ENCODE data around the gene PLEKHN1.

Gene PLEKHN1

DNA sequence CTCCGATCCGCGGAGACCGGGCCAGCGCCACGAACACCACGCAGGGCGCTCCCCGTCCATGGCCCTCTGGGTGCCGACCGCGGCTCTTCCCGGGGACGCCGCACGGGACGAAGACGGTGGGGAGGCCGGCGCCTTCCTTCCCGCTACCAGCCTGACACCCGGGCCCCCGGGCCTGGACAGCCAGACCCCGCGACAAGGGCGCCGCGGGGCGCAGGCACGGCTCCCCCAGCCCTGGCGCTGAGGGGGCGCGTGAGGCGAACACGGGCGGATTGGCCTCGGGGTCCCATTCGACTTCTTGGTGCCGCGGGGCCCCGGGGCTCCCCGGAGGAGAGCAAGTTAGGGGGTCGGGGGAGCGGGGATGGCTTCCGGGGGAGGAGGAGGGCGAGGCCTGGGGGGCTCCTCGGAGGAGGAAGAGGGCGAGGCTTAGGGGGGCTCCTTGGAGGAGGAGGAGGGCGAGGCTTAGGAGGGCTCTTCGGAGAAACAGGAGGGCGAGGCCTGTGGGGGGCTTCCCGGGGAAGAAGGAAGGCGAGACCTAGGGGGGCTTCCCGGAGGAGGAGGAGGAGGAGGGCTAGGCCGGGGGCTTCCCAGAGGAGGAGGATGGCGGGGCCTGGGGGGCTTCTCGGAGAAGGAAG is 6.4 kb upstream of the PLEKHN1 start:
- no peaks in the 10 kb centered on the region; the same call in 1 of the 2 replicates for H3K36me3 ChIP-seq (ENCODE audit: low read length)
- H3K9me2 ChIP-seq (replicated peaks; ENCODE audit: insufficient read depth, low read length), result no peaks in the 10 kb centered on the region
- H3K27me3 ChIP-seq (ENCODE audit: low read length), result no peaks in the 10 kb centered on the region
- TF ChIP-seq EZH2phosphoT487 (conservative IDR thresholded peaks at IDR 0.05; ENCODE audit: low read length), result no peak
- TF ChIP-seq, protein P1, sequence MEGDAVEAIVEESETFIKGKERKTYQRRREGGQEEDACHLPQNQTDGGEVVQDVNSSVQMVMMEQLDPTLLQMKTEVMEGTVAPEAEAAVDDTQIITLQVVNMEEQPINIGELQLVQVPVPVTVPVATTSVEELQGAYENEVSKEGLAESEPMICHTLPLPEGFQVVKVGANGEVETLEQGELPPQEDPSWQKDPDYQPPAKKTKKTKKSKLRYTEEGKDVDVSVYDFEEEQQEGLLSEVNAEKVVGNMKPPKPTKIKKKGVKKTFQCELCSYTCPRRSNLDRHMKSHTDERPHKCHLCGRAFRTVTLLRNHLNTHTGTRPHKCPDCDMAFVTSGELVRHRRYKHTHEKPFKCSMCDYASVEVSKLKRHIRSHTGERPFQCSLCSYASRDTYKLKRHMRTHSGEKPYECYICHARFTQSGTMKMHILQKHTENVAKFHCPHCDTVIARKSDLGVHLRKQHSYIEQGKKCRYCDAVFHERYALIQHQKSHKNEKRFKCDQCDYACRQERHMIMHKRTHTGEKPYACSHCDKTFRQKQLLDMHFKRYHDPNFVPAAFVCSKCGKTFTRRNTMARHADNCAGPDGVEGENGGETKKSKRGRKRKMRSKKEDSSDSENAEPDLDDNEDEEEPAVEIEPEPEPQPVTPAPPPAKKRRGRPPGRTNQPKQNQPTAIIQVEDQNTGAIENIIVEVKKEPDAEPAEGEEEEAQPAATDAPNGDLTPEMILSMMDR (IDR thresholded peaks at IDR 0.05; ENCODE audit: insufficient read depth, low read length, poor library complexity, severe bottlenecking), result no peak
- H3K27ac ChIP-seq (ENCODE audit: low read depth, low read length), result no peak overlapping the region
- no peaks in the 10 kb centered on the region for H3F3A ChIP-seq (ENCODE audit: insufficient read depth)
- H3K4me2 ChIP-seq (ENCODE audit: low read depth, low read length, poor library complexity, severe bottlenecking), result peak overlapping the region; percentile 75
- peaks cover 18% of the 10 kb centered on the region for H3K79me2 ChIP-seq (ENCODE audit: insufficient read depth, low read length)
- no peaks in the 10 kb centered on the region for H4K20me1 ChIP-seq (ENCODE audit: low read depth, low read length)
- peak overlapping the region; percentile 64 for H3K9ac ChIP-seq (ENCODE audit: low read length)
- peak overlapping the region; percentile 99 for H2AFZ ChIP-seq (ENCODE audit: low read depth, low read length, severe bottlenecking)
- no peaks in the 10 kb centered on the region for H3K9me3 ChIP-seq (ENCODE audit: insufficient read depth, low read length)
- peak overlapping the region; percentile 66 for H3K4me3 ChIP-seq (ENCODE audit: insufficient read depth, low read length, poor library complexity, severe bottlenecking)

DNA sequence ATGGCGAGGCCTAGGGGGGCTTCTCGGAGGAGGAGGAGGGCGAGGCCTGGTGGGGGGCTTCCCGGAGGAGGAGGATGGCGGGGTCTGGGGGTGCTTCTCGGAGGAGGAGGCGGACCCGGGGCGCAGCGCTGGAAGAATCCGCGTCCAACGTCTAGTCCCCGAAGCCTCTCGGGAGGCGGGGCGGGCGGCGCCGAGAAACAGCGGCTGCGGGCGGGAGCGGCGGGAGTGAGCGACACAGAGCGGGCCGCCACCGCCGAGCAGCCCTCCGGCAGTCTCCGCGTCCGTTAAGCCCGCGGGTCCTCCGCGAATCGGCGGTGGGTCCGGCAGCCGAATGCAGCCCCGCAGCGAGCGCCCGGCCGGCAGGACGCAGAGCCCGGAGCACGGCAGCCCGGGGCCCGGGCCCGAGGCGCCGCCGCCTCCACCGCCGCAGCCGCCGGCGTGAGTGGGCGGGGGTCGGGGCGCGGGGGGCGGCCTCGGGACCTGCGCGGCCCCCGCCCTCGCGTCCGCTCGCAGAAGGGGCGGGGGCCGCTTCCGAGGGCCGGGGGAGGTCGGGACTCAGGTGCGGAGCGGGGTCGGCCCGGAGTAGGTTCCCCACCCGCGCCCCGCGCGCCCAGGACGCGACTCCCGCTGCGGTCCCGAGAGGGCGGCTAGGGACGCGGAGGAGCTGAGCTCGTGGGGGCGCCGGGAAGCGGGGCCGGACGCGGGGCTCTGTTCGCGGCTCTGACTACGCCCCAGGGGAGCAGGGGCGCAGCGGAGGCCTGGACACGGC is 5.7 kb upstream of the PLEKHN1 start, which contains the start of gene KLHL17:
Gene KLHL17, plus strand, starts transcription at position 222 of the 769 bp plus-strand sequence. Its CDS starts 110 bp downstream, at position 332.
- H2AFZ ChIP-seq (ENCODE audit: low read depth, low read length, severe bottlenecking), result peak within 1 kb of the TSS; percentile 99
- no peaks in the 10 kb centered on the region for H3K36me3 ChIP-seq (ENCODE audit: low read length)
- TF ChIP-seq, protein P1 (IDR thresholded peaks at IDR 0.05; ENCODE audit: insufficient read depth, low read length, poor library complexity, severe bottlenecking), result no peak
- TF ChIP-seq EZH2phosphoT487 (conservative IDR thresholded peaks at IDR 0.05; ENCODE audit: low read length), result no peak
- no peaks in the 10 kb centered on the region for H3K9me2 ChIP-seq (replicated peaks; ENCODE audit: insufficient read depth, low read length)
- no peaks in the 10 kb centered on the region for H3K9me3 ChIP-seq (ENCODE audit: insufficient read depth, low read length)
- no peak within 1 kb of the TSS for H3K27ac ChIP-seq (ENCODE audit: low read depth, low read length)
- no peaks in the 10 kb centered on the region for H4K20me1 ChIP-seq (ENCODE audit: low read depth, low read length)
- peaks cover 18% of the 10 kb centered on the region for H3K79me2 ChIP-seq (ENCODE audit: insufficient read depth, low read length)
- peak within 1 kb of the TSS; percentile 66 for H3K4me3 ChIP-seq (ENCODE audit: insufficient read depth, low read length, poor library complexity, severe bottlenecking)
- no peaks in the 10 kb centered on the region for H3K27me3 ChIP-seq (ENCODE audit: low read length)
- H3K9ac ChIP-seq (ENCODE audit: low read length), result peak within 1 kb of the TSS; percentile 64
- H3F3A ChIP-seq (ENCODE audit: insufficient read depth), result no peaks in the 10 kb centered on the region
- H3K4me2 ChIP-seq (ENCODE audit: low read depth, low read length, poor library complexity, severe bottlenecking), result peak within 1 kb of the TSS; percentile 75

DNA sequence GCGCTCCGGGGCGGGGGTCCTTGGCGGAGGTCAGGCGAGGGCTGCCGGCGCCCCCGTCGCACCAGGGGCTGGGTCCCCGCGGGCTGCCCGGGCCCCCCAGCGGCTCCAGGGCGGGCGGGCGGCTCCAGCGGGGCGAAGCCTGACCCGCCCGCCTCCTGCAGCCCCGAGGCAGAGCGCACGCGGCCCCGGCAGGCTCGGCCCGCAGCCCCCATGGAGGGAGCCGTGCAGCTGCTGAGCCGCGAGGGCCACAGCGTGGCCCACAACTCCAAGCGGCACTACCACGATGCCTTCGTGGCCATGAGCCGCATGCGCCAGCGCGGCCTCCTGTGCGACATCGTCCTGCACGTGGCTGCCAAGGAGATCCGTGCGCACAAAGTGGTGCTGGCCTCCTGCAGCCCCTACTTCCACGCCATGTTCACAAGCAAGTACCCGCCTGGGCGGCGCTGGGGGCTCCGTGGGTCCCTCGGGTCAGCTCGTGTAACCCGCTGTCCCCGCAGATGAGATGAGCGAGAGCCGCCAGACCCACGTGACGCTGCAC is 5.1 kb upstream of the PLEKHN1 start:
- peaks cover 18% of the 10 kb centered on the region for H3K79me2 ChIP-seq (ENCODE audit: insufficient read depth, low read length)
- H3K9me2 ChIP-seq (replicated peaks; ENCODE audit: insufficient read depth, low read length), result no peaks in the 10 kb centered on the region
- H3F3A ChIP-seq (ENCODE audit: insufficient read depth), result no peaks in the 10 kb centered on the region
- H3K9me3 ChIP-seq (ENCODE audit: insufficient read depth, low read length), result no peaks in the 10 kb centered on the region
- peak overlapping the region; percentile 64 for H3K9ac ChIP-seq (ENCODE audit: low read length)
- H3K4me2 ChIP-seq (ENCODE audit: low read depth, low read length, poor library complexity, severe bottlenecking), result peak overlapping the region; percentile 75
- H2AFZ ChIP-seq (ENCODE audit: low read depth, low read length, severe bottlenecking), result no peak overlapping the region
- peak overlapping the region; percentile 66 for H3K4me3 ChIP-seq (ENCODE audit: insufficient read depth, low read length, poor library complexity, severe bottlenecking)
- H3K27me3 ChIP-seq (ENCODE audit: low read length), result no peaks in the 10 kb centered on the region
- TF ChIP-seq EZH2phosphoT487 (conservative IDR thresholded peaks at IDR 0.05; ENCODE audit: low read length), result no peak
- TF ChIP-seq, protein P1 (IDR thresholded peaks at IDR 0.05; ENCODE audit: insufficient read depth, low read length, poor library complexity, severe bottlenecking), result no peak
- no peaks in the 10 kb centered on the region for H3K36me3 ChIP-seq (ENCODE audit: low read length)
- no peaks in the 10 kb centered on the region for H4K20me1 ChIP-seq (ENCODE audit: low read depth, low read length)
- no peak overlapping the region for H3K27ac ChIP-seq (ENCODE audit: low read depth, low read length)

All from SU-DHL-6 (cell line).